Measurements from ENCODE around the gene RNU4-1.
"Not testable (repeated sequence)": the region's sequence is repeated elsewhere in the genome, so short reads cannot be mapped to it uniquely, and the experiment has no call there.

Gene RNU4-1

GRCh38 chr12:120249266-120249874 is 43.7 kb downstream of the RNU4-1 start:
- H3K9ac ChIP-seq (ENCODE audit: low read length) = no peak overlapping the region
- H3K79me2 ChIP-seq (ENCODE audit: low read length) = no peaks in the 10 kb centered on the region
- no peaks in the 10 kb centered on the region for H3K9me2 ChIP-seq (replicated peaks; ENCODE audit: insufficient read depth, low read length)
- H3K4me2 ChIP-seq (ENCODE audit: low read depth, low read length) = no peak overlapping the region
- H3K4me1 ChIP-seq (ENCODE audit: low read length) = no peaks in the 10 kb centered on the region
- no peak for TF ChIP-seq EZH2phosphoT487 (IDR thresholded peaks at IDR 0.05; ENCODE audit: low read length)
- TF ChIP-seq CTCF (IDR thresholded peaks at IDR 0.05; ENCODE audit: low read length) = no peak
- TF ChIP-seq EZH2 (optimal IDR thresholded peaks at IDR 0.05; ENCODE audit: low read depth, low read length) = no peak
- no peaks in the 10 kb centered on the region for H4K20me1 ChIP-seq (ENCODE audit: insufficient read depth, low read length)
- no peaks in the 10 kb centered on the region for H3K27me3 ChIP-seq (replicated peaks; ENCODE audit: insufficient read depth, low read length)
- no peaks in the 10 kb centered on the region for H3K36me3 ChIP-seq (replicated peaks; ENCODE audit: insufficient read depth, low read length)
- H2AFZ ChIP-seq (ENCODE audit: low read length) = no peak overlapping the region
- no peaks in the 10 kb centered on the region for H3F3A ChIP-seq (ENCODE audit: insufficient read depth, low read length)
- H3K4me3 ChIP-seq (ENCODE audit: low read length) = no peak overlapping the region
- H3K27ac ChIP-seq (ENCODE audit: low read length) = no peak overlapping the region
- no peak for DNase-seq
- H3K9me3 ChIP-seq (replicated peaks; ENCODE audit: insufficient read depth, low read length) = no peaks in the 10 kb centered on the region

- no peaks in the 10 kb centered on the region for H3K36me3 ChIP-seq (replicated peaks; ENCODE audit: insufficient read depth, low read length)
- H3K9me3 ChIP-seq (replicated peaks; ENCODE audit: insufficient read depth, low read length) = no peaks in the 10 kb centered on the region
- no peak overlapping the region for H2AFZ ChIP-seq (ENCODE audit: low read length)
- H3K9me2 ChIP-seq (replicated peaks; ENCODE audit: insufficient read depth, low read length) = no peaks in the 10 kb centered on the region
- H3K79me2 ChIP-seq (ENCODE audit: low read length) = no peaks in the 10 kb centered on the region
- DNase-seq = no peak
- no peak overlapping the region for H3K27ac ChIP-seq (ENCODE audit: low read length)
- TF ChIP-seq CTCF (IDR thresholded peaks at IDR 0.05; ENCODE audit: low read length) (no peak), EZH2 (optimal IDR thresholded peaks at IDR 0.05; ENCODE audit: low read depth, low read length) (no peak), EZH2phosphoT487 (IDR thresholded peaks at IDR 0.05; ENCODE audit: low read length) (no peak)
- H3K27me3 ChIP-seq (replicated peaks; ENCODE audit: insufficient read depth, low read length) = no peaks in the 10 kb centered on the region
- no peaks in the 10 kb centered on the region for H3K4me1 ChIP-seq (ENCODE audit: low read length)
- no peak overlapping the region for H3K4me3 ChIP-seq (ENCODE audit: low read length)
- no peaks in the 10 kb centered on the region for H4K20me1 ChIP-seq (ENCODE audit: insufficient read depth, low read length)
- H3K4me2 ChIP-seq (ENCODE audit: low read depth, low read length) = no peak overlapping the region
- no peaks in the 10 kb centered on the region for H3F3A ChIP-seq (ENCODE audit: insufficient read depth, low read length)
- no peak overlapping the region for H3K9ac ChIP-seq (ENCODE audit: low read length)
Measured at GRCh38 chr12:120247621-120248030, 45.4 kb downstream of the RNU4-1 start.

- DNase-seq = no peak
- no peak overlapping the region for H3K4me2 ChIP-seq (ENCODE audit: low read depth, low read length)
- no peak overlapping the region for H2AFZ ChIP-seq (ENCODE audit: low read length)
- no peaks in the 10 kb centered on the region for H3K9me2 ChIP-seq (replicated peaks; ENCODE audit: insufficient read depth, low read length)
- H3K9ac ChIP-seq (ENCODE audit: low read length) = no peak overlapping the region
- H3K79me2 ChIP-seq (ENCODE audit: low read length) = no peaks in the 10 kb centered on the region
- H3K27ac ChIP-seq (ENCODE audit: low read length) = no peak overlapping the region
- H3K9me3 ChIP-seq (replicated peaks; ENCODE audit: insufficient read depth, low read length) = no peaks in the 10 kb centered on the region
- H3F3A ChIP-seq (ENCODE audit: insufficient read depth, low read length) = no peaks in the 10 kb centered on the region
- no peaks in the 10 kb centered on the region for H3K27me3 ChIP-seq (replicated peaks; ENCODE audit: insufficient read depth, low read length)
- no peaks in the 10 kb centered on the region for H3K36me3 ChIP-seq (replicated peaks; ENCODE audit: insufficient read depth, low read length)
- no peak overlapping the region for H3K4me3 ChIP-seq (ENCODE audit: low read length)
- TF ChIP-seq CTCF (IDR thresholded peaks at IDR 0.05; ENCODE audit: low read length) (no peak), EZH2phosphoT487 (IDR thresholded peaks at IDR 0.05; ENCODE audit: low read length) (no peak)
- H3K4me1 ChIP-seq (ENCODE audit: low read length) = no peaks in the 10 kb centered on the region
- no peaks in the 10 kb centered on the region for H4K20me1 ChIP-seq (ENCODE audit: insufficient read depth, low read length)
Measured at GRCh38 chr12:120247183-120247582, 45.9 kb downstream of the RNU4-1 start.

- not testable (repeated sequence) for H4K20me1 ChIP-seq (ENCODE audit: insufficient read depth, low read length); H3K4me1 ChIP-seq (ENCODE audit: low read length); H3K36me3 ChIP-seq (replicated peaks; ENCODE audit: insufficient read depth, low read length); H3K9ac ChIP-seq (ENCODE audit: low read length); H2AFZ ChIP-seq (ENCODE audit: low read length); H3K9me3 ChIP-seq (replicated peaks; ENCODE audit: insufficient read depth, low read length); H3K79me2 ChIP-seq (ENCODE audit: low read length); H3K4me2 ChIP-seq (ENCODE audit: low read depth, low read length); DNase-seq; H3K27ac ChIP-seq (ENCODE audit: low read length); H3K9me2 ChIP-seq (replicated peaks; ENCODE audit: insufficient read depth, low read length); H3K27me3 ChIP-seq (replicated peaks; ENCODE audit: insufficient read depth, low read length); H3K4me3 ChIP-seq (ENCODE audit: low read length); H3F3A ChIP-seq (ENCODE audit: insufficient read depth, low read length)
Measured at GRCh38 chr12:120246705-120247104, 46.3 kb downstream of the RNU4-1 start.
